ENCODE results near the gene CNTD1. TPM values are rescaled to one million over a fixed set of nuclear protein-coding genes. Genes with fewer than 3 reads are reported as not detected.
"Not testable (repeated sequence)": the region's sequence is repeated elsewhere in the genome, so short reads cannot be mapped to it uniquely, and the experiment has no call there.

Gene CNTD1
- total RNA-seq, 4 donors from 2014 or later, result 0.17 to 1.4 TPM; not detected in 2

DNA sequence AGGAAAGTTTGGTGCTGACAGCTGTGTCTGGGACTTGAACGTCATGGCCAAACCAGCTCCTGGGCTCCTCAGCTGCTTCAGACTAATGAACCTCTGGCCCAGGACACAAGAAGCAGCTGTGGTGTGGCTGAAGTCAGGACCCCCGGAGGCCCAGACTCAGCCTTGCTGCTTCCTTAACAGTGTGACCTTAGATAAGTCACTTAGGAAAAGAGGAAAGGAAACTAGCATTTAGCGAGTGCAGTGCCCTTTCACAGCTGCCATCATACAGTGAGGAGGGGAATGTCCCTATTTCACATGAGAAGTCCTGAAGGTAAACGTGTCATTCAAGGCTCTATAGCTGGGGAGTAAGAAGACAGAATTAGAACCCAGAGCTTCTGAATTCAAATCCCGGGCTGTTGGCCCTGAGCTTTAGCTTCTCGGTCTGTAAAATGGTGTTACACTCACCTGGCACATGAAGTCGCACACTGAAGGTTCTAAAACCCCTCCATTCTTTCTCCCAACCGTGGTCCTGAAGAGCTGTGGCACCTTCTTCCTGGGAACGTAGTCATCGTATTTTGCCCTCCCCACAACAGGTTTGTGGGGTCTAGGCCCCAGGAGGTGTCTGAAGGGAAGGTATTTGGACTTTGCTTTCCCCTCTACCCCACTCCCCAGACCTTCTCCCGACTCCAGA is 38.5 kb upstream of the CNTD1 start:
- WGBS, 2 donors, result 54 to 66% methylated on average over 11 of the region's 11 CpGs

DNA sequence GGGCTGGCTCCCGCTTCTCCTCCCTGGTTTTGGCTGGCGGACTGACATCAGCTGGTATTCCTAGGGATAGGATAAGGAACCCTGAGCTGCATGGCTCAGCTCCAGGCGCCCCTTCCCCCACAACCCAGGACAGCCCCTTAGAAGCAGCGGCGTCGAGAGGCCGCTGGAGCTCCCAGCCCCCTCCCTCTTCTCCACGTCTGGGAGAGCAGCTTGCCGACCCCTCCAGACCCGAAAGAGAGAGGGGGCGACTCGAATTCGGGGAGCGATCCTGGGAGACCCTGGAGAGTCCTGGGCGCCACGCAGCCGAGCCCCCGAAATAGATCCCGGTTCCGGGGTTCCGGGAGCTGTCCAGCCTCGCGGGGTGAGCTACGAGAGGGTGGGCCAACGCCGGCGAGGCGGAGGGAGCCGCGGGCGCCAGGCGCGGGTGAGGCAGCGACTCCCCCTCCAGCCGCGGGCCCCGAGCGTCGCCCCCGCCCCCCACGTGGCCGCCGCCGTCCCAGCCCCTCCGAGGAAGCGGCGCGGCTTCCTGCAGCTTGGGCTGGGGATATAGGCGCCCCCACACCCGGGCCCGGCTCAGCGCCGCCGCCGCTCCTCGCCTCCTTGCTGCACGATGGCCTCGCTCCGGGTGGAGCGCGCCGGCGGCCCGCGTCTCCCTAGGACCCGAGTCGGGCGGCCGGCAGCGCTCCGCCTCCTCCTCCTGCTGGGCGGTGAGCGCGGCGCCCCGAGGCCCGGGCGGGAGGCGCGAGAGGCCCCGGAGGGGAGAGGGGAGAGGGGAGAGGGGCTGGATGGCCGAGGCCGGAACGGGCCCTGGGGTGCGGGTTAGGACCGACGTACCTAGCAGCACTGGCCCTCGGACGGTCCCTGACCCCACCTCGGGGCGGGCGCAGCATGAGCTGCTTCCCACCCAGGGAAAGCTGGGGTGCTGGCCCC is 37.7 kb upstream of the CNTD1 start, which contains the start of gene RAMP2:
Gene RAMP2 (plus strand): TSS at position 576 of the 930 bp plus-strand sequence. CDS start 35 bp downstream, at position 611.
- no peak for TF ChIP-seq POLR2A (IDR thresholded peaks at IDR 0.05)
- WGBS, 2 donors, result 6 to 10% methylated on average over 36 to 40 of the region's 92 CpGs
- DNase-seq (ENCODE audit: low spot score in 2 of 2), result peak in 1 of 2 donors; percentile 89
- peak within 1 kb of the TSS; percentile 21 for H3K4me3 ChIP-seq (ENCODE audit: low read depth, poor library complexity, severe bottlenecking)
- intact Hi-C loops (cut with DNase I; ENCODE audit: low total_unique reads), result loop anchor here (5.0 kb wide), 1 partner anchor 34 kb away; no protein-coding TSS in a partner anchor

More for the DNA sequence above, 38.5 kb upstream of the CNTD1 start:
- TF ChIP-seq, protein P1, sequence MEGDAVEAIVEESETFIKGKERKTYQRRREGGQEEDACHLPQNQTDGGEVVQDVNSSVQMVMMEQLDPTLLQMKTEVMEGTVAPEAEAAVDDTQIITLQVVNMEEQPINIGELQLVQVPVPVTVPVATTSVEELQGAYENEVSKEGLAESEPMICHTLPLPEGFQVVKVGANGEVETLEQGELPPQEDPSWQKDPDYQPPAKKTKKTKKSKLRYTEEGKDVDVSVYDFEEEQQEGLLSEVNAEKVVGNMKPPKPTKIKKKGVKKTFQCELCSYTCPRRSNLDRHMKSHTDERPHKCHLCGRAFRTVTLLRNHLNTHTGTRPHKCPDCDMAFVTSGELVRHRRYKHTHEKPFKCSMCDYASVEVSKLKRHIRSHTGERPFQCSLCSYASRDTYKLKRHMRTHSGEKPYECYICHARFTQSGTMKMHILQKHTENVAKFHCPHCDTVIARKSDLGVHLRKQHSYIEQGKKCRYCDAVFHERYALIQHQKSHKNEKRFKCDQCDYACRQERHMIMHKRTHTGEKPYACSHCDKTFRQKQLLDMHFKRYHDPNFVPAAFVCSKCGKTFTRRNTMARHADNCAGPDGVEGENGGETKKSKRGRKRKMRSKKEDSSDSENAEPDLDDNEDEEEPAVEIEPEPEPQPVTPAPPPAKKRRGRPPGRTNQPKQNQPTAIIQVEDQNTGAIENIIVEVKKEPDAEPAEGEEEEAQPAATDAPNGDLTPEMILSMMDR (IDR thresholded peaks at IDR 0.05), result no peak
- TF ChIP-seq POLR2A (IDR thresholded peaks at IDR 0.05), result no peak
- H3K4me3 ChIP-seq (ENCODE audit: low read depth, poor library complexity, severe bottlenecking), result no peak overlapping the region
- no peak for DNase-seq (ENCODE audit: low spot score in 2 of 2)
- intact Hi-C loops (cut with DNase I; ENCODE audit: low total_unique reads), result loop anchor here (5.0 kb wide), 1 partner anchor 33 kb away; no protein-coding TSS in a partner anchor

DNA sequence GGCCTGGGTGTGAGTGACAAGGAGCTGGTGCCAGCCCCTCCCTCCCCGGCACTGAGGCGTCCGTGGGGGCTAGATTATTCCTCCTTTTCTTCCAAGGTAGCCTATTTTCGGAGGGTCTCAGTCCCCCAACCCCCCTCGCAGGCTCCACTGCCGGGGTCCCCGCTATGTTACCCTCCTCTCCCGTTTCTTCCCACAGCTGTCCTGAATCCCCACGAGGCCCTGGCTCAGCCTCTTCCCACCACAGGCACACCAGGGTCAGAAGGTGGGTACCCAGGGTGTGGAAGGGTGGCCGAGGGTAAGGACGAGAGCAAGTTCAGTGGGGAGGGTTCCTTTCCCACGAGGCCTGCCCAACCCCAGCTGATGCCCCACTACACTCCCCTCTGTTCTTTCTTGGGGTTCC is 37.0 kb upstream of the CNTD1 start:
- H3K4me3 ChIP-seq (ENCODE audit: low read depth, poor library complexity, severe bottlenecking), result peak overlapping the region; percentile 21
- intact Hi-C loops (cut with DNase I; ENCODE audit: low total_unique reads), result loop anchor here (5.0 kb wide), 1 partner anchor 34 kb away; no protein-coding TSS in a partner anchor
- no peak for DNase-seq (ENCODE audit: low spot score in 2 of 2)
- TF ChIP-seq POLR2A (IDR thresholded peaks at IDR 0.05), result no peak
- TF ChIP-seq, protein P1 (IDR thresholded peaks at IDR 0.05), result no peak
- WGBS, 2 donors, result 30 to 47% methylated on average over 12 of the region's 12 CpGs

DNA sequence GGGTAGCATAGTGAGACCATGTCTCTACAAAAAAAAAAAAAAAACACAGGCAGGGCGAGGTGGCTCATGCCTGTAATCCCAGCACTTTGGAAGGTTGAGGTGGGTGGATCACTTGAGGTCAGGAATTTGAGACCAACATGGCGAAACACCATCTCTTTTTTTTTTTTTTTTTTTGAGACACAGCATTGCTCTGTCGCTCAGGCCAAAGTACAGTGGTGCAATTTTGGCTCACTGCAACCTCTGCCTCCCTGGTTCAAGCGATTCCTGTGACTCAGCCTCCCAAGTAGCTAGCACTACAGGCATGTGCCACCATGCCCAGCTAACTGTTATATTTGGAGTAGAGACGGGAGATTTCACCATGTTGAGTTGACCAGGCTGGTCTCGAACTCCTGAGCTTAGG is 32.5 kb upstream of the CNTD1 start:
- WGBS, 2 donors, result 83 to 86% methylated on average over 5 to 6 of the region's 6 CpGs
- TF ChIP-seq, protein P1 (IDR thresholded peaks at IDR 0.05), result no peak
- no peak for TF ChIP-seq POLR2A (IDR thresholded peaks at IDR 0.05)
- intact Hi-C loops (cut with DNase I; ENCODE audit: low total_unique reads), result no loop called here
- DNase-seq (ENCODE audit: low spot score in 2 of 2), result no peak
- H3K4me3 ChIP-seq (ENCODE audit: low read depth, poor library complexity, severe bottlenecking), result no peak overlapping the region

DNA sequence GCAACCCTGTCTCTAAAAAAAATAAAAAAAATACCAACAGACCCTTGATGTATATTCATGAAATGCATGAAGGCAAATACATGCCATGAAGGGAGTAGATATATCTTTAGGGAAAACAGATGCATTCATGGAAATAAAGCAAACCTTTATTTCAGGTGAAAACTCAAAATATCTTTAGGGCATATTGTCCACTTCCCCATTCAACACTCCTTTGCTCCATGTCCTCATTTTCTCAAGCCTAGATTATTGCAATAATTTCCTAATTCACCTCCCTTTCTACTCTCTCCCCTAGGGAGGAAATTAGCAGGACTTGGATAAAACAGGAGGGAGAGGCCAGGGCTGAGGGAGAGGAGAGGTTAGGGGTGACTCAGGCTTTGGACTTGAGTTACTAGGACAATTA is 31.1 kb upstream of the CNTD1 start:
- intact Hi-C loops (cut with DNase I; ENCODE audit: low total_unique reads), result no loop called here
- H3K4me3 ChIP-seq (ENCODE audit: low read depth, poor library complexity, severe bottlenecking), result no peak overlapping the region
- TF ChIP-seq POLR2A (IDR thresholded peaks at IDR 0.05), result no peak
- TF ChIP-seq, protein P1 (IDR thresholded peaks at IDR 0.05), result no peak
- DNase-seq (ENCODE audit: low spot score in 2 of 2), result no peak

DNA sequence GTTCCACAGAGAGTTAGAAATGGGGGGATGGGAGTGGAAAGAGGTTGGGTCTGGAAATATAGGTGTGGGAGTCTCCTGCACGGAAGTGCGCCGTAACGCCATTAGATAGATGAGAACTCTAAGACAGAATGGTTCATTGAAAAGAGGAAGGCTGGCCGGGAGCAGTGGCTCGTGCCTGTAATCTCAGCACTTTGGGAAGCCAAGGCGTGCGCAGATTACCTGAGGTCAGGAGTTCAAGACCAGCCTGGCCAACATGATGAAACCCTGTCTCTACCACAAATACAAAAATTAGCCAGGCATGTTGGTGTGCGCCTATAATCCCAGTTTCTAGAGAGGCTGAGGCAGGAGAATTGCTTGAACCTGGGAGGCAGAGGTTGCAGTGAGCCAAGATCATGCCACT is 30.7 kb upstream of the CNTD1 start:
- intact Hi-C loops (cut with DNase I; ENCODE audit: low total_unique reads); H3K4me3 ChIP-seq (ENCODE audit: low read depth, poor library complexity, severe bottlenecking); DNase-seq (ENCODE audit: low spot score in 2 of 2): not testable (repeated sequence)
- 71 to 79% methylated on average over 9 of the region's 9 CpGs for WGBS, 2 donors

DNA sequence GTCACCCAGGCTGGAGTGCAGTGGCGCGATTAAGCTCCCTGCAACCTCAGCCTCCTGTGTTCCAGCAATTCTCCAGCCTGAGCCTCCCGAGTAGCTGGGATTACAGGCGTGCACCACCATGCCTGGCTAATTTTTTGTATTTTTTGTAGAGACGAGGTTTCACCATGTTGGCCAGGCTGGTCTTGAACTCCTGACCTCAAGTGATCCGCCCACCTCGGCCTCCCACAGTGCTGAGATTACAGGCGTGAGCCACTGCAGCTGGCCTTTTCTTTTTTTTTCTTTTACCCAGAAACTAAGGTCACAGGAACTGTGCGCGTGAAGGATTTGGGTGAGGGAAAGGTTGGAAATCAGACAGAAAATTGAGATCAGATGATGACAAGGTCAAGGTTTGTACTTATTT is 28.7 kb upstream of the CNTD1 start:
- WGBS, 2 donors, result 78 to 80% methylated on average over 10 of the region's 10 CpGs
- intact Hi-C loops (cut with DNase I; ENCODE audit: low total_unique reads); DNase-seq (ENCODE audit: low spot score in 2 of 2); H3K4me3 ChIP-seq (ENCODE audit: low read depth, poor library complexity, severe bottlenecking): not testable (repeated sequence)

Measured in lower leg skin (tissue), 4 donors.